Astrocyte (in vitro differentiated cells and primary cell): Measurements from ENCODE around the gene DZANK1. TPM values are rescaled to one million over a fixed set of nuclear protein-coding genes. Genes with fewer than 3 reads are reported as not detected.
"Not testable (repeated sequence)": the region's sequence is repeated elsewhere in the genome, so short reads cannot be mapped to it uniquely, and the experiment has no call there.

Source experiments
- DNase-seq: peaks from one replicate; pipeline ENCODE4 v3.0.0-alpha.2; 2010; ENCODE audit warnings: low read depth
- FAIRE-seq: peaks from 2 replicates; lab custom pipeline; 2011; peaks lifted over from hg19 to GRCh38; lab: Jason Lieb, UNC
- H2AFZ ChIP-seq: 2 replicates; pipeline ENCODE4 v1.6.0; 2012; ENCODE audit warnings: low read depth, low read length, inconsistent platforms
- H3K27ac ChIP-seq: 2 replicates; pipeline ENCODE4 v1.5.1; 2011; ENCODE audit warnings: low read depth, low read length, inconsistent platforms
- H3K27me3 ChIP-seq: 2 replicates; pipeline ENCODE4 v1.6.0; 2011; ENCODE audit warnings: low read length, inconsistent platforms; ENCODE audit not compliant: insufficient read depth
- H3K36me3 ChIP-seq: 2 replicates; pipeline ENCODE4 v1.5.1; 2011; ENCODE audit warnings: low read length, inconsistent platforms; ENCODE audit not compliant: insufficient read depth
- H3K4me1 ChIP-seq: 2 replicates; pipeline ENCODE4 v1.5.1; 2011; ENCODE audit warnings: low read length, inconsistent platforms; ENCODE audit not compliant: insufficient read depth
- H3K4me2 ChIP-seq: 2 replicates; pipeline ENCODE4 v1.6.0; 2012; ENCODE audit warnings: low read length, inconsistent platforms
- H3K4me3 ChIP-seq: 2 replicates; pipeline ENCODE4 v1.5.1; 2011; ENCODE audit warnings: low read depth, mild to moderate bottlenecking, low read length, inconsistent platforms; ENCODE audit not compliant: insufficient read depth
- H3K79me2 ChIP-seq: 2 replicates; pipeline ENCODE4 v1.6.0; 2012; ENCODE audit warnings: mild to moderate bottlenecking, low read length, inconsistent platforms; ENCODE audit not compliant: insufficient read depth
- H3K9ac ChIP-seq: 2 replicates; pipeline ENCODE4 v1.6.0; 2012; ENCODE audit warnings: mild to moderate bottlenecking, low read length, inconsistent platforms
- H3K9me3 ChIP-seq: 2 replicates; pipeline ENCODE4 v1.5.1; 2012; ENCODE audit warnings: low read depth, mild to moderate bottlenecking, low read length, inconsistent platforms; ENCODE audit not compliant: insufficient read depth
- H4K20me1 ChIP-seq: 2 replicates; pipeline ENCODE4 v1.6.0; 2012; ENCODE audit warnings: low read length, inconsistent platforms; ENCODE audit not compliant: insufficient read depth
- H3K27ac Mint-ChIP-seq: one replicate; pipeline ENCODE4 v1.8.0; 2021; ENCODE audit warnings: mild to moderate bottlenecking, mixed read lengths; ENCODE audit not compliant: unreplicated experiment
- H3K27me3 Mint-ChIP-seq: one replicate; pipeline ENCODE4 v1.8.0; 2021; ENCODE audit warnings: low read depth, mixed read lengths; ENCODE audit not compliant: unreplicated experiment
- H3K36me3 Mint-ChIP-seq: one replicate; pipeline ENCODE4 v1.8.0; 2021; ENCODE audit warnings: low read depth, mixed read lengths; ENCODE audit not compliant: unreplicated experiment
- H3K4me1 Mint-ChIP-seq: one replicate; pipeline ENCODE4 v1.8.0; 2021; ENCODE audit warnings: low read depth, mixed read lengths; ENCODE audit not compliant: unreplicated experiment
- H3K4me3 Mint-ChIP-seq: one replicate; pipeline ENCODE4 v1.8.0; 2021; ENCODE audit warnings: mild to moderate bottlenecking, moderate library complexity, mixed read lengths; ENCODE audit not compliant: unreplicated experiment
- H3K9me3 Mint-ChIP-seq: one replicate; pipeline ENCODE4 v1.8.0; 2021; ENCODE audit warnings: mild to moderate bottlenecking, mixed read lengths; ENCODE audit not compliant: unreplicated experiment
- EZH2 ChIP-seq: IDR thresholded peaks from 2 replicates; pipeline ENCODE4 v1.6.1; 2012; ENCODE audit warnings: mild to moderate bottlenecking, low read length, inconsistent platforms; ENCODE audit not compliant: insufficient read depth
- total RNA-seq: library from RNA; stranded (reverse); gene quantifications from 2 replicates; pipeline ENCODE4 v1.2.1, GENCODE V29; 2021
- TF ChIP-seq, protein P1 (sequence below): IDR thresholded peaks from 2 replicates; pipeline ENCODE4 v1.5.1; 2011; ENCODE audit warnings: low read depth, mild to moderate bottlenecking, inconsistent platforms, low read length, moderate library complexity; ENCODE audit not compliant: insufficient read depth

The DZANK1 gene
- total RNA-seq, 1 donor from 2014 or later = 3.0 TPM

DNA sequence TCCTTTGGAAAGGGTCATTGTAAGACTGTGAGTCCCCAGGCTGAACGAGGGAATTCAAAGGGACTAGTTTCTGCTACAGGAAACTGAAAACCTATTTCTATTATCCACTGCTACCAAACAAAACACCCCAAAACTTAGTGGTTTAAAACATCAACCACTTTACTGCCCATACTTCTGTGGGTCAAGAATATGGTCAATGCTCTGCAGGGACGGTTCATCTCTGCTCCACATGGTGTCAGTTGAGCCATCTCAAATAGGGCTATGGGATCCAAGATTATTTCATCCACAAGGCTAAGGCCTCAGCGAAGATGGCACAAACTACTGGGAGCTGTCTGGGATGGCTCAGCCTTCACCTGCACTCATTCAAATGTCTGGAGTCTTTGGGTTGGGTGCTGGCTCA lies 65.5 kb downstream of the DZANK1 start:
- H3K27me3 ChIP-seq = no peaks in the 10 kb centered on the region
- no peak overlapping the region for H3K27ac Mint-ChIP-seq

DNA sequence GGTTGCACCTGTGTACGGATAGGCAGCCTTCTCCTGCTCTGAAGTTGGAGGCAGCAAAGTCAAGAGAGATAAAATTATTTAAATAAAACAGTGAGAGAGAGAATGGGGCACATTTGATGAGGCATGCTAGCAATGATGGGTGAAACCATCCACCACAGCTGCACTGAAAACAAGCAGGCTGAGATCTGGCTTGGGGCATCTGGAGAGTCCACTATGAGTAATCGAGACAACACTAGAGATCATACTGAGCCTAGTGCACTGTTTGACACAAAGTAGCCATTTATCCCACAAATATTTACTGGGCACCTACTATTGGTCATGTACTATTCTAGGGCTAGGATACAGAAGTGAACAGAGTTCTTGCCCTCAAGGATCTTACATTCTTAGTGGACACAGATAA lies 66.4 kb downstream of the DZANK1 start:
- FAIRE-seq = no peak
- H3K4me1 ChIP-seq = no peaks in the 10 kb centered on the region
- no peak overlapping the region for H3K9ac ChIP-seq
- H3K9me3 Mint-ChIP-seq = peaks cover 8% of the 10 kb centered on the region
- no peaks in the 10 kb centered on the region for H3K9me3 ChIP-seq
- no peak overlapping the region for H3K27ac ChIP-seq
- no peaks in the 10 kb centered on the region for H3K4me1 Mint-ChIP-seq
- no peaks in the 10 kb centered on the region for H3K79me2 ChIP-seq
- H2AFZ ChIP-seq = no peak overlapping the region
- H3K4me2 ChIP-seq = no peak overlapping the region
- no peak overlapping the region for H3K27ac Mint-ChIP-seq
- H4K20me1 ChIP-seq = no peaks in the 10 kb centered on the region
- DNase-seq = no peak
- no peak overlapping the region for H3K4me3 ChIP-seq
- peaks cover 22% of the 10 kb centered on the region for H3K36me3 Mint-ChIP-seq
- H3K4me3 Mint-ChIP-seq = no peak overlapping the region
- H3K27me3 Mint-ChIP-seq = no peaks in the 10 kb centered on the region
- H3K27me3 ChIP-seq = no peaks in the 10 kb centered on the region
- TF ChIP-seq EZH2 = no peak
- TF ChIP-seq, protein P1, sequence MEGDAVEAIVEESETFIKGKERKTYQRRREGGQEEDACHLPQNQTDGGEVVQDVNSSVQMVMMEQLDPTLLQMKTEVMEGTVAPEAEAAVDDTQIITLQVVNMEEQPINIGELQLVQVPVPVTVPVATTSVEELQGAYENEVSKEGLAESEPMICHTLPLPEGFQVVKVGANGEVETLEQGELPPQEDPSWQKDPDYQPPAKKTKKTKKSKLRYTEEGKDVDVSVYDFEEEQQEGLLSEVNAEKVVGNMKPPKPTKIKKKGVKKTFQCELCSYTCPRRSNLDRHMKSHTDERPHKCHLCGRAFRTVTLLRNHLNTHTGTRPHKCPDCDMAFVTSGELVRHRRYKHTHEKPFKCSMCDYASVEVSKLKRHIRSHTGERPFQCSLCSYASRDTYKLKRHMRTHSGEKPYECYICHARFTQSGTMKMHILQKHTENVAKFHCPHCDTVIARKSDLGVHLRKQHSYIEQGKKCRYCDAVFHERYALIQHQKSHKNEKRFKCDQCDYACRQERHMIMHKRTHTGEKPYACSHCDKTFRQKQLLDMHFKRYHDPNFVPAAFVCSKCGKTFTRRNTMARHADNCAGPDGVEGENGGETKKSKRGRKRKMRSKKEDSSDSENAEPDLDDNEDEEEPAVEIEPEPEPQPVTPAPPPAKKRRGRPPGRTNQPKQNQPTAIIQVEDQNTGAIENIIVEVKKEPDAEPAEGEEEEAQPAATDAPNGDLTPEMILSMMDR = no peak
- no peaks in the 10 kb centered on the region for H3K36me3 ChIP-seq

More for the DNA sequence above, 65.5 kb downstream of the DZANK1 start:
- Histone ChIP-seq H3K9me3 (no peaks in the 10 kb centered on the region), H3K4me3 (no peak overlapping the region), H3K4me2 (no peak overlapping the region), H3K9ac (no peak overlapping the region), H4K20me1 (no peaks in the 10 kb centered on the region), H3K79me2 (no peaks in the 10 kb centered on the region), H3K36me3 (no peaks in the 10 kb centered on the region), H3K4me1 (no peaks in the 10 kb centered on the region), H3K27ac (no peak overlapping the region), H2AFZ (no peak overlapping the region)
- peaks cover 8% of the 10 kb centered on the region for H3K9me3 Mint-ChIP-seq
- H3K27me3 Mint-ChIP-seq = no peaks in the 10 kb centered on the region
- DNase-seq (no peak), FAIRE-seq (no peak)
- H3K4me3 Mint-ChIP-seq = no peak overlapping the region
- H3K36me3 Mint-ChIP-seq = peaks cover 29% of the 10 kb centered on the region
- H3K4me1 Mint-ChIP-seq = no peaks in the 10 kb centered on the region
- TF ChIP-seq, protein P1 = no peak
- TF ChIP-seq EZH2 = no peak

DNA sequence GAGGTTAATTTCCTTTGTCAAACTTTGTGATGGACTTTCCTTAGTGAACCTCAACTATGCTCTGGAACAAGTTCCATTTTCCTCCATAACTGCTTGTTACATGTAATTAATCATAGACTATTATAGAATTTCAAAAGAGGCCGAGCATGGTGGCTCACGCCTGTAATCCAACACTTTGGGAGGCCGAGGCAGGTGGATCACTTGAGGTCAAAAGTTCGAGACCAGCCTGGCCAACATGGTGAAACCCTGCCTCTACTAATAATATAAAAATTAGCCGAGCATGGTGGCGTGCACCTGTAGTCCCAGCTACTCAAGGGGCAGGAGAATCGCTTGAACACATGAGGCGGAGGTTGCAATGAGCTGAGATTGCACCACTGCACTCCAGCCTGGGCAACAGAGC lies 68.1 kb downstream of the DZANK1 start:
- H4K20me1 ChIP-seq, H3K4me1 ChIP-seq, H3K9ac ChIP-seq, H3K27ac ChIP-seq, H3K27me3 ChIP-seq, H3K4me3 Mint-ChIP-seq, H3K4me3 ChIP-seq, H3K27ac Mint-ChIP-seq, H2AFZ ChIP-seq, H3K36me3 ChIP-seq, H3K27me3 Mint-ChIP-seq, H3K9me3 Mint-ChIP-seq, H3K9me3 ChIP-seq, DNase-seq, FAIRE-seq, H3K4me2 ChIP-seq, H3K4me1 Mint-ChIP-seq, H3K79me2 ChIP-seq: not testable (repeated sequence)
- peaks cover 22% of the 10 kb centered on the region for H3K36me3 Mint-ChIP-seq
